NCI-H345 (cell line): ENCODE results near the gene APOBEC4.
A peak's percentile ranks its signal among the peaks of the same experiment; 100 is the strongest.
"Not testable (repeated sequence)": the region's sequence is repeated elsewhere in the genome, so short reads cannot be mapped to it uniquely, and the experiment has no call there.

Source experiments
- DNase-seq: peaks from one replicate; lab custom pipeline; 2025; lab: John Stamatoyannopoulos, UW

APOBEC4 gene

GRCh38 chr1:183634429-183635065, 18.6 kb downstream of the APOBEC4 start:
- no peak for DNase-seq

- no peak for DNase-seq
These were observed 19.3 kb downstream of the APOBEC4 start for GRCh38 chr1:183633676-183634343.

- no peak for DNase-seq
These were observed 20.2 kb downstream of the APOBEC4 start for GRCh38 chr1:183632964-183633363.

GRCh38 chr1:183632114-183632513, 21.0 kb downstream of the APOBEC4 start:
- DNase-seq: no peak

- DNase-seq: no peak
These were observed 22.4 kb downstream of the APOBEC4 start for GRCh38 chr1:183630748-183631147.

- no peak for DNase-seq
These were observed 24.6 kb downstream of the APOBEC4 start for GRCh38 chr1:183628537-183628936.

- not testable (repeated sequence) for DNase-seq
These were observed 26.9 kb downstream of the APOBEC4 start for GRCh38 chr1:183626236-183626635.

GRCh38 chr1:183622884-183623785, 30.0 kb downstream of the APOBEC4 start:
- peak; percentile 30 for DNase-seq

- no peak for DNase-seq
These were observed 31.1 kb downstream of the APOBEC4 start for GRCh38 chr1:183622013-183622412.

GRCh38 chr1:183620311-183620710, 32.8 kb downstream of the APOBEC4 start:
- no peak for DNase-seq

- no peak for DNase-seq
These were observed 33.3 kb downstream of the APOBEC4 start for GRCh38 chr1:183619781-183620180.

GRCh38 chr1:183618202-183618601, 34.9 kb downstream of the APOBEC4 start:
- DNase-seq: not testable (repeated sequence)

GRCh38 chr1:183612975-183613374, 40.1 kb downstream of the APOBEC4 start:
- not testable (repeated sequence) for DNase-seq

GRCh38 chr1:183612407-183612806, 40.7 kb downstream of the APOBEC4 start:
- no peak for DNase-seq

- no peak for DNase-seq
These were observed 42.1 kb downstream of the APOBEC4 start for GRCh38 chr1:183611021-183611420.

- DNase-seq: no peak
These were observed 43.2 kb downstream of the APOBEC4 start for GRCh38 chr1:183609759-183610452.

GRCh38 chr1:183609313-183609712, 43.8 kb downstream of the APOBEC4 start:
- no peak for DNase-seq

GRCh38 chr1:183607322-183607980, 45.7 kb downstream of the APOBEC4 start:
- no peak for DNase-seq

- no peak for DNase-seq
These were observed 47.2 kb downstream of the APOBEC4 start for GRCh38 chr1:183605904-183606303.

- DNase-seq: no peak
These were observed 48.3 kb downstream of the APOBEC4 start for GRCh38 chr1:183604815-183605214.

- DNase-seq: no peak
These were observed 48.9 kb downstream of the APOBEC4 start for GRCh38 chr1:183604038-183604808.
